Keratinocyte (primary cell): Measurements from ENCODE around the gene TUBB4A.

ENCODE experiments used
- CTCF ChIP-seq, 3 experiments: IDR thresholded peaks in 1 of 3; conservative IDR thresholded peaks in 1 of 3; optimal IDR thresholded peaks in 1 of 3; 2 replicates in 2 of 3; 3 replicates in 1 of 3; pipeline versions ENCODE3 to v1.5.1; 2011; ENCODE audit warnings: low read length in 3 of 3, mild to moderate bottlenecking in 3 of 3, moderate library complexity in 2 of 3, control low read depth in 1 of 3, inconsistent platforms in 1 of 3; ENCODE audit not compliant: insufficient read depth in 2 of 3; ENCODE audit errors: extremely low read depth in 1 of 3
- EZH2 ChIP-seq: IDR thresholded peaks from one replicate; pipeline ENCODE4 v1.6.1; 2012; ENCODE audit warnings: inconsistent platforms, mild to moderate bottlenecking, low read length, moderate library complexity

- TF ChIP-seq CTCF (optimal IDR thresholded peaks at IDR 0.05 in 1 of 3, IDR thresholded peaks at IDR 0.05 in 1 of 3, conservative IDR thresholded peaks at IDR 0.05 in 1 of 3; ENCODE audit: extremely low read depth in 1 of 3, insufficient read depth in 2 of 3, low read length in 3 of 3) (no peak), EZH2 (no peak)
Measured at GRCh38 chr19:6503407-6504201, 1.5 kb upstream of the TUBB4A start.
